GM21390 (cell line): Measurements from ENCODE around the gene CDNF.
"Not testable (repeated sequence)": the region's sequence is repeated elsewhere in the genome, so short reads cannot be mapped to it uniquely, and the experiment has no call there.

Experiments used
- ATAC-seq: cut with Tn5 transposase; IDR thresholded peaks from one replicate; pipeline ENCODE4 v1.9.1; 2021; ENCODE audit not compliant: unreplicated experiment

CDNF gene

DNA sequence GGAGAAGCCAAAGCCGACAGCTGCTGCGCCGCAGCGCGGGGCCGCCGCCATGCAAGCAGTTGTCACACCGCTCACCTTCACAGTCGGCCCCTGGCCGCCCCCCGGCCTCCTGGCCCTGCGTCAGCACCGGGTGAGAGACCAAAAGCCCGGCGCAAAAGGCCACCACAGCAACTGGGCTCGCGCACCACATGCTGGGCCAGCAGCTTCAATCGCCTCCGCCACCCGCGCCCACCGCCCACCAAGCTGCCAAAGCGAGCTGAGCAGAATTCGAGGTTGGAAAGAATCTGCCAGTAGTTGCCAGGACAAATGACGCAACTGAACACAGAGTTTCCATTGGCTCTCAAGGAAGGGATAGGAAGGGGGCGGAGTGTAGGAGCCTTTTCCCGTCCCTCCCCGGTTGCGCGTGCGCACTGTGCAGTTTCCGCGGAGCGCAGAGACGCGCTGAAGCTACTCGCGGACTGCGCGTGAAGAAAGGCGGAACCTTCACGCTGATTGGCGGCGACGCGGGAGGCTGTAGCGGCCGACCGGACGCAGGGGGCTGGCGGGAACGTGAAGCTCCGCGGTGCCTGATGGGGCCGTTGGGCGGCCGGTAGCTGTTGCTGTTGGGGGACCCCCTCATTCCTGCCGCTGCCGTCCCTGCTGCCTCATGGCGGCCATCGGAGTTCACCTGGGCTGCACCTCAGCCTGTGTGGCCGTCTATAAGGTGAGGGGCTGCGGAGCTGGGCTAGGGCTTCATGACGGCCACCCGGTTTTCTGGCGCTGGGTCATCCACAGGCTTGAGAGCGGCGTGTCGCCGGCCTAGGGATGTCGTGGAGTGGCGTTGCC, at the start of gene CDNF, which contains the start of the genes HSPA14 and MSANTD7:
TSS of gene CDNF (minus strand) at position 281 of the 825 bp plus-strand sequence. CDS start at position 190, 91 bp downstream.
TSS of gene HSPA14 (plus strand) at position 550 of the 825 bp plus-strand sequence. CDS start at position 647, 97 bp downstream.
TSS of gene MSANTD7 (plus strand) at position 550 of the 825 bp plus-strand sequence. CDS start 3,979 bp downstream, outside the sequence.
- peak; percentile 93 for ATAC-seq

DNA sequence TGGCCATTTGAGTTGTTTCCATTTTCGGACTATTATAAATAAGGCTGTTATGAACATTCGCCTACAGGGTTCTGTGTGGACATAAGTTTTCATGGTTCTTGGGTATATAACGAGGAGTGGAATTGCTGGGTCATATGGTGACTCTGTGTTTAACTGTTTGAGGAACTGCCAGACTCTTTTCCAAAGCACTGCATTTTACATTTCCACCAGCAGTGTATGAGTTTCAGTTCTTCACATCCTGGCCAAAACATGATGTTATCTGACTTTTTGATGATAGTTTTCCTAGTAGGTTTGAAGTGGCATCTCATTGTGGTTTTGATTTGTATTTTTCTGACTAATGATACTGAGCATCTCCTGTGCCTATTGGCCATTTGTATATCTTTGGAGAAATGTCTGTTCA, 46.2 kb upstream of the CDNF start:
- no peak for ATAC-seq

DNA sequence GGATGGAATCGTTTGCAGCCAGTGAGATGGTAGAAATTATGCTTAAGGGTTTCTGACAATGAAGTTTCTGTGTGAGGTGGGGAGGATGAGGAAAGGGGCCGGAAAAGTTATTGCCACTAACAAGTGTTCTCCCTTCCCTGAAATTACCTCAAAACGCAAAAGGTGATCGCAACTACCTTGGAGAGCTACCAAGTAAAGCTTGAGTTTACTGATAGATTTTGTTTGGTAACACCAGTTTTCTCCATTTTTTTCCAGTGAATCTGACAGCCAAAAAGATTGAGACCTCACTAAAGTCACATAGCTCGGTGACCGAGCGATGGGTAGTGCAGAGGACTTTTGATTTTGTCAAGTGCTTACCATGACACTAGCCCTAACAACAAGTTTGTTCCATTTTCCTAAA, 42.4 kb upstream of the CDNF start:
- no peak for ATAC-seq

DNA sequence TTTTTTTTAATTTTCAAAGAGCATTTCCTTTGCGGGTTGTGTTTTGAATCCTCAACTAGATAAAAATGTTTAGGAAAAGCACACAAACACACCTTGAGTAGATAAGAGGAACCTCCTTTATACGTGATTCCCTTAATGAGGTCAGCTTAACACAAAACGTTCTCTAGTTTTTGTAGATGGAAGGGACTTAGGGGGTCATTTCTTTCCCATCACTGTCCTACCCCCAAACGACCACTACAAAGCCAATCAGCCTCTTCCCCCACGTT, 42.0 kb upstream of the CDNF start:
- no peak for ATAC-seq

DNA sequence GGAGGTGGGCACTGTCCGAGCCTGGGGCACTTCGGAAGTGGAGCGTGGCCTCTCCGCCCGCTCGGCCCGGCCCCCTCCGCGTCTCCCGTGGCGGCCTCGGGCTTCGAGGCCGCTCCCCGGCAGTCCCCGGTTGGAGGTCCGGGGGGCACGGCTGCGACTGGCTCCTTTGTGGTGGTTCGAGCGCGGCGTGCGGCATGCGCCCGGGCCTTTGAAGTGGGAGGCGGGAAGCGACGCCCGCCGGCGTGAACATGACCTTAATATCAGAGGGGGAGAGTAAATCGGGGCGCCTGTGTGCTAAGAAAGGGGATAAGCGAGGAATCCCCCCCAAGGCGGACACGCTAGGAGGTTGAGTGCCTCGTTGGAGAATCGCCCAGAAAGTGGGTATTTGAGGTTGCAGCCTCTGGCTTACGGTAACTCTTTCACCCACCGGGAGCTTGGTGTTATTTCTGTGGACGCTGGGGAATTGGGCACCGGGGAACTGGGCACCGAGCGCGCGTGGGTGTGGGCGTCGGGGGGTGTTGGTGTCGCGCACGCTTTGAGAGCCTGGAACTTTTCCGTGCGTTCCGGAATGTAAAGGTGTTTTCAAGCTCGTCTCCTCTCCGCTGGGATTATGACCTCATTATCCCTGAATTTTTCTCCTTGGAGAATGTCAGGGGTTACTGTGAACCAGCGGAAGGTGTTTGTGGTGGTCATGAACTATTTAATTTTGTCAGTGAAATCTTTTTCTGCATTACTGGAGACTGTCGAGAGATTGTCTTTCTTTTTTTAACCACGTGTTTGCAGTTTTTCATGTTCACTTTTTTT, 41.5 kb upstream of the CDNF start:
- peak; percentile 15 for ATAC-seq

DNA sequence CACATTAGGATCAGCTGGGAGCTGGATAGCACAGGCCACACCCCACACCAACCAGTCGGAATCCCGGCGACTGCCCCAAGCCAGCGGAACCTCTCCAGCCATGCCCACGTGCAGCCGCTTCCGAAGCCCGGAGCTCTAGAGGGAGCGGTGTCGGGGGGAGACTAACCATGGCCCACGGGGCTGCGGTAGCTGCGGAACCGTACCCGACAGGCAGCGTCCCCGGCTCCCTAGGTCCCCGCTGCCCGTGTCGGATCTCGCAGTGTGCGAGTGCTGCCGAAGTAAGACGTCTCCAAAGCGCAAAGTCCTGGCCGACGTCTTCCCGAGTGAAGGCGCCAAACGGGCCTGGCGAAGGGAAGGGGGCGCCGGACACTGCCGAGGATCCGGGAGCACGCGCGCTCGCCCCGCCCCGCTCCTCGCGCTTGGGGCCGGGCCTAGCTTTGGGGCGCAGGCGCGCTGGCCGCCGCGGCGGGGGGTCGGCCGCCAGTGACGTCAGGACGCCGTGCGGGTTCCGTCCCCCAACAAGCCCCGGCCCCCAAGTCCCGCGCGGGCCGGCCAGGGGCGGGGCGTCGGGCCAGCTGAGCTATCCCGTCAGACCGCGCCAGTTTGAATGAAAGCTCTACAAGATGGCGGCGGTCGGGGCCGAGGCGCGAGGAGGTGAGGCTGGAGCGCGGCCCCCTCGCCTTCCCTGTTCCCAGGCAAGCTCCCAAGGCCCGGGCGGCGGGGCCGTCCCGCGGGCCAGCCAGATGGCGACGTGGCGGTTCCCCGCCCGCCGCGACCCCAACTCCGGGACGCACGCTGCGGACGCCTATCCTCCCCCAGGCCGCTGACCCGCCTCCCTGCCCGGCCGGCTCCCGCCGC, 40.7 kb upstream of the CDNF start, which contains the start of gene SUV39H2:
TSS of gene SUV39H2 (plus strand) at position 601 of the 858 bp plus-strand sequence. CDS start at position 624, 23 bp downstream.
- ATAC-seq = peak; percentile 89

DNA sequence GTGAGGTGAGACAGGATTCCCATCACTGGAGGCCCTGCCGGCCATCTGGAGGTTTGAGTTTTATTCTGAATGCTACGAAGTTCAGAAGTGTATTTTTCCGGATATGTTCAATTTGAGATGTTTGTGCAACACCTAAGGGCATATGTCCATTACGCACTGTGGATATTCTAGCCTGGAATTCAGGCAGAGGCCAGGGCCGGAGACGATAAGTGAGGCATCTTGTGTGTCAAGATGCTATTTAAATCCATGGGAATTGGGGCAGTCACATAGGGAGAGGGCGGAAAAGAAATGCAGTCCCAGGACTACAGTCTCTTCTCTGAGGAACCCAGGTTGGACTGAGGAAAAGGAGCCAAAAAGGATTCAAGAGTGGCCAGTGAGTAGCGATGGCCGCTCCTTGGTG, 38.9 kb upstream of the CDNF start:
- no peak for ATAC-seq

DNA sequence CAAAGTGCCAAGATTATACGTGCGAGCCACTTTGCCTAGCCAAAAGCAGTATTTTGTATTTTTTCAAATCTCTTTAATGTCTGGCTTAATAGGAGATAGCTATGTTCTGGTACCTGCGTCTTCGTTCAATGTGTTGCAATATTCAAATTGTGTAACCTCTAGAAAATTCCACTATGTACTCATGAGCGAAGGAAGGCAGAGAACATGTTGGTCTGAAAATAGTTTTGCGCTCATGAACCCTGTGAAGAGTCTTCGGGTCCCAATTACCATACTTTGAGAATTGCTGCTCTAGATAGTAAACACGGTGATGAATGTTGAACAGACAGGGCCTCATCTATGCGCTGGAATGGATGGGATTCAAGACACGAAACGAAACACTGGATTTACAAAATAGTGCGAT, 38.1 kb upstream of the CDNF start:
- no peak for ATAC-seq

DNA sequence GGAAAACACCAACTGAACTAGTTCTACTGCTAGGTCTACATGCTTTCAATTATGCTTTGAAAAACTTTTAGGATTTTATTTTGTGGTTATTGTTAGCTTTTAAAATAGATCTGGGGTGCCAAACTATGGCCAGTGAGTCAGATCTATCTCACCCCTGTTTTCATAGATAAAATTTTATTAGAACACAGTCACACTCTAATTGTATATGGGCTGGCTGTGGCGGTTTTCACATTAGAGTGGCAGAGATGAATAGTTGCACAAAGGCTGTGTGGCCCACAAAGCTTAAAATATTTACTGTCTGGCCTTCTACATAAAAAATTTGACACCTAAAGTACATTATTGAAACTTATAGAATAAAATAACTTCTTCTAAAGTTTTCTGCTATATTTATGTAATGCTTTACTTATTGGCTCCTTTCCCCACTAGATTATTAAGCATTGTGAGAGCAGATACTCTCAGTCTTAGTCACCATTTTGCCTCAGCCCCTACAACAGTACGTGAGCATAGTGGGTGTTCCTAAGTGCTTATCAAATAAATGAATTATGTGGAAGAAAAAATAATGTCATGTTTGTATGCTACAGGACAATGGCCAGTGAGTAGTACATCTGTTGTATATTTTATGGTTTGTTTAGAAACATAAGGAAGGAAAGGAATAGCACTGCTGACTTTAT, 35.4 kb upstream of the CDNF start:
- ATAC-seq = peak; percentile 53

DNA sequence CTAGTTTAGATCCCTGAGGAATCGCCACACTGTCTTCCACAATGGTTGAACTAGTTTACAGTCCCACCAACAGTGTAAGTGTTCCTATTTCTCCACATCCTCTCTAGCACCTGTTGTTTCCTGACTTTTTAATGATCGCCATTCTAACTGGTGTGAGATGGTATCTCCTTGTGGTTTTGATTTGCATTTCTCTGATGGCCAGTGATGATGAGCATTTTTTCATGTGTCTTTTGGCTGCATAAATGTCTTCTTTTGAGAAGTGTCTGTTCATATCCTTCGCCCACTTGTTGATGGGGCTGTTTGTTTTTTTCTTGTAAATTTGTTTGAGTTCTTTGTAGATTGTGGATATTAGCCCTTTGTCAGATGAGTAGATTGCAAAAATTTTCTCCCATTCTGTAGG, 27.0 kb upstream of the CDNF start:
- not testable (repeated sequence) for ATAC-seq

DNA sequence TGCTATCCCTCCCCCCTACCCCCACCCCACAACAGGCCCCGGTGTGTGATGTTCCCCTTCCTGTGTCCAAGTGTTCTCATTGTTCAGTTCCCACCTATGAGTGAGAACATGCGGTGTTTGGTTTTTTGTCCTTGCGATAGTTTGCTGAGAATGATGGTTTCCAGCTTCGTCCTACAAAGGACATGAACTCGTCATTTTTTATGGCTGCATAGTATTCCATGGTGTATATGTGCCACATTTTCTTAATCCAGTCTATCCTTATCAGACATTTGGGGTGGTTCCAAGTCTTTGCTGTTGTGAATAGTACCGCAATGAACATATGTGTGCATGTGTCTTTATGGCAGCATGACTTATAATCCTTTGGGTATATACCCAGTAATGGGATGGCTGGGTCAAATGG, 26.6 kb upstream of the CDNF start:
- ATAC-seq = not testable (repeated sequence)

DNA sequence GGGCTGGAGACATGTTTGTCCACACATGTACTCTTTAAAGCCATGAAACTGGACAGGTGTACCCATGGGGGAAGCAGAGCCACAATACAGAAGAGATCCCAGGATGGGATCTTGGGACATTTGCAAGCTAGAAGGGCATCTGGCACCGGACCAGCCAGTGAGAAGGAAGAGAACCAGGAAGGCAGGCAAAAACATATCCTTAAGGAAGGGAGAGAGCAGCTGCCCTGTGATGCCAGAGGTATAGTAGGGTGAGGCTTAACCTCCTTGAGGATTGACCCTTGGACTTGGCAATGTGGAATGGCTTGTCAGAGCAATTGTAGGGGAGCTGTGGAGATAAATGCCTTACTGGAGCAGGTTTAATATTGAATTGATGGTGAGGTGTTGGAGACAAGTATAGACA, 23.0 kb upstream of the CDNF start:
- no peak for ATAC-seq

DNA sequence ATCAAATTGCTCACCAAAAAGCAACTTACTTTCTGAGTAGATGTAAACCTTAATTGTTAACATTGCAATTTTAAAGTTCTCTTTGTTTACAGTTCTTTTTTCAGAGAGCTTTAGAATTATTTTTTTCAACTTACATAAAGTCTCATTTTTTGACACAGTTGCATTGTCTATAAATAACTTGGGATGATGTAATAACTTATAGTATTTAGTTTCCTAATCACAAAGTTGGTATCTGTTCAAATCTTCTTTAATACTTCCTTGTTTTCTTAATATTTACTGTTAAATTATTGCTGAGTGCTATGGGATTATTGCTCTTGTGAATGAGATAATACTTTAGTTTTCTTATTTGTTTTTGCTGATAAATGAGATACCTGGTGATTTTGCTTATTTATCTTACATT, 21.9 kb upstream of the CDNF start:
- no peak for ATAC-seq

DNA sequence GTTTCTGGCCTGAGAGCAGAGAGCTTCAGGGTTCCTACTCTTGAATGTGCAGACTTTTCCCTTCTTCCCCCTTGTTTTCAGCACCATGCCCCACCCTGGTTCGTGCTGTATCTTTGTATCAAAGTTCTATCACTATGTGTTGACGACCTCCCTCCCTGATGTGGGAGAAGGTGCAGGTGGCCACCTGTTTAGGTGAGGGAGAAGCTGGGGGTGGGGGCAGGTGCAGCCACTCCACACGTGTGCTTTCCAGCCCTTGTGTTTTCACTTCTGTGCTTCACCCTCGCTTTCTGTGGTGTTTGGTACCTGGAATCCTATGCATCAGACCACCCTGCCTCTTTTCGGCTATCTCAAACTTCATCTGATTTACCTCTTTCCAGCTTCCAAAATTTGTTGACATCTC, 21.2 kb upstream of the CDNF start:
- no peak for ATAC-seq

DNA sequence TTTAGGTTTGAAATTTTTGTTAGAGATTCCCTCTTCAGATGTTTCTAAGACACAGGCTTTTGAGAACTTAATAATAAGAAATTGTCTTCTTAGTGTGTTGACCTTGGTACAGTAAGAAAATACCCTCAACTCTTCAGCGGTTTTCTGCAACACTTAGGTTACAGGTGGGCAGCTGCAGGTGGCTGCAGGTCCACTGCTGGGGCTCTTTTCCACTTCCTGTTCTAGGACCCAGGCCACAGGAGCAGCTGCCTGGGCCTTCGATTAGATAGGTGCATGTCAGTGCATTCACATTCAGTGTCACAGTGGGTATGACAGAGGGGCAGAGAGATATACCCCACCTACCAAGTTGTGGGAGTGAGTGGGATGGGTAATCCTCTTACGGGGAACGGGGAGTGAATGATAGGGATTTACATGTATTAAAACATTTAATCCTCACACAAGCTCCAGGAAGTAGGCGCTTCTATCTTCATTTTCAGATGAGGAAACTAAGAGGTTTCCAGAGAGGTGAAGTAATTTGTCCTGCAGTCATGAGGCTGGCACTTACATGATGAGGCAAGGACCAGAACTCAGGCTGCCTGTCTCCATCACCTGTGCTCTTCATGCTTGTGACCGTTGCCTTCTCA, 20.6 kb upstream of the CDNF start:
- ATAC-seq = no peak

DNA sequence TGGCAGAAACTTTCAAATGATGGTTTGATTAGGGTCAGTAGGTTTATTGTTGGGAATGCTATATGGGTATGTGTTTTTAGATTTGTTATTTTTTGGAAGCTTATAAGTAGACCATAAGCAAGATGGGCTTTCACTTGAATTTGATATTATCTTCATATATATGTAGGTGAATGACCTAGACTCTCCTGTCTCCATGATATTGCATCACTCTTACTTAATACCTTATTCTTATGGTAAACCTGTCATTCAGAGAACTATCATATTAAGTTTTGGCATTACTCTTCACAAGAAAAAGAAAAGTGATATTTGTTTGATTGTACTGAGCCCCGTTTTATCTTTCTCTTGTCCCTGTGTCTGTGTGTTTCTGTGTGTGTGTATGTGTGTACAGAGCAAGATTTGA, 17.6 kb upstream of the CDNF start:
- ATAC-seq = no peak

DNA sequence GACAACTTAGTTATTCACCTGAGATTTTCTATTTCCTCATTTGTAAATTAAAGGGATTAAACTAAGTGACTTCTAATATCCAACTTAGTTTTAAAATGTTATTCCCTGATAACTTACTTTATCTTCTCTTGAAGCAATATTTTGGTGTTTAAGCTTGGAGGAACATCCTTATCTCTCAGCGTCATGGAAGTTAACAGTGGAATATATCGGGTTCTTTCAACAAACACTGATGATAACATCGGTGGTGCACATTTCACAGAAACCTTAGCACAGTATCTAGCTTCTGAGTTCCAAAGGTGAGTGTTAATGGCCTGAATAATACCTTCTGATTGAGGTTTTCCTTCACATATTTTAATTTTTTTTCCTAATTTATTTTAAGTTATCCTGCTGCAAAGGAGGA, 14.4 kb upstream of the CDNF start:
- ATAC-seq = no peak

DNA sequence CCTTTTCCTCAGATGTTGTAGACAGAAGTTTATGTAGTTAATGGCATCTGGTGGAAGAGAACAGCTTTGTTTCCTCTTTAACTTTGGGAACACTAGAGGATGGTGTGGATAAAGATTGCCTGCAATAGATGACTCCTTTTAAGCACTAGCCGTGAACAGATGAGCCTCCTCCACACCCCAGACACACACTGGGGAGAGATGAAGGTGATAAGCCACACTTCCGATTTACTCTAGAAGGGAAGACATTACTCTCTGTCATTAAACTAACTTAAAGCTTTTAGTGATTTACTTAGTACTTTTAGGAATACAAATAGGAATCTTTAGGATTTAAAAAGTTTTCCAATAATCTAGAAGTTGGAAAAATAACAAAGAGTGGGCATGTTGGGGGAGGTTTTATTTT, 7.1 kb upstream of the CDNF start:
- no peak for ATAC-seq

DNA sequence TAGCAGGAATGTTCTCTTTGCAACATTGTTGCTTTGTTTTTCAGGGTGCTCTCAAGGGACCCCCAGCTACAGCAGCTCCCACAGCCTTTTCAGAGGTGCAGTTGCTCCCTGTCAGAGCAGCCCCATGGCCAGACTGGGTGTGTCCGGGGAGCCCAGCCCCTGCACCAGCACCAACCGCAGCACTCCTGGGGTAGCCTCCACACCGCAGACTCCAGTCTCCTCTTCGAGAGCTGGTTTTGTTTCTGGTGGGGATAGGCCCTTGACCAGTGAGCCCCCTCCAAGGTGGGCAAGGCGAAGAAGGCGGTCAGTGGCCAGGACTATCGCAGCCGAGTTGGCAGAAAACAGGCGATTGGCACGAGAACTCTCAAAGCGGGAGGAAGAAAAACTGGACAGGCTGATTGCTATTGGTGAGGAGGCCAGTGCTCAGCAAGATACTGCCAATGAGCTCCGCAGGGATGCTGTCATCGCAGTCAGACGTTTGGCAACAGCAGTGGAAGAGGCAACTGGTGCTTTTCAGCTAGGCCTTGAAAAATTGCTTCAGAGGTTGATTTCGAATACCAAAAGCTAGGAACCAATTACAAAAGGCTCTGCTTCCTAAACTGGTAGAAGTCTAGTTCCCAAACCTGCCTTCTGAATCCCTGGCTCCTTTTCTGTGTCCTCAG, 5.6 kb upstream of the CDNF start:
- ATAC-seq = no peak

DNA sequence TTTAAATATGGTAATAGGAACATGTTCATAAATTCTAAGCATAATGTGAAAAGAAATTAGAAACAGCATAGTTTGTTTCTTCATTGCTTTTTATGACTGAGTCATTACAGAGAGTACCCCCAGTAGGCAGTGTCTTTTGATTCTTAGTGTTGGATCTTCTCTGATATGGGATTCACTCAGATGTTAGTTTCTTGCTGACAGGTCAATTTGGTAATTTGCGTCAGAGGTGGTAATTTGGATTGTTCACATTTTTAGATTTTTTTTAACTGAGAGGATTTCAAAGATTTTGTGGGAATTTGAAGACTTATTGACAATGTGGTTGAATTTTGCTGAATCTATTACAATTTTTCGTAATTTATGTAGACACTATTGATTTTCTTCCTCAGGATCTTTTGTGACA, 2.3 kb upstream of the CDNF start:
- no peak for ATAC-seq
